K562 (cell line): ENCODE data around the gene SZT2. TPM values are rescaled to one million over a fixed set of nuclear protein-coding genes. Genes with fewer than 3 reads are reported as not detected.

Experiments
- CEBPB ChIP-seq: fragments of 450-650 bp; IDR thresholded peaks from 2 replicates; pipeline ENCODE4 v1.6.1; 2016; ENCODE audit warnings: missing genetic modification characterization, missing compliant biosample characterization
- E2F3 ChIP-seq: fragments of 250-450 bp; sonication (Bioruptor Pico); IDR thresholded peaks from 2 replicates; pipeline ENCODE4 v1.4.0; 2020; ENCODE audit warnings: mild to moderate bottlenecking
- ESRRA ChIP-seq: fragments of 450-650 bp; IDR thresholded peaks from 2 replicates; pipeline ENCODE4 v1.6.1; 2014; ENCODE audit warnings: low read depth, mild to moderate bottlenecking, moderate library complexity, borderline replicate concordance
- ETV5 ChIP-seq: sonication (generic); formaldehyde crosslinking; IDR thresholded peaks from 2 replicates; pipeline ENCODE4 v1.4.0; 2020; ENCODE audit warnings: low read depth, mild to moderate bottlenecking, missing genetic modification reagents
- FOXJ3 ChIP-seq: sonication (generic); formaldehyde crosslinking; IDR thresholded peaks from 2 replicates; pipeline ENCODE4 v1.4.0; 2020; ENCODE audit warnings: mild to moderate bottlenecking, missing genetic modification reagents
- GABPB1 ChIP-seq: sonication (generic); formaldehyde crosslinking; IDR thresholded peaks from 2 replicates; pipeline ENCODE4 v1.8.0; 2022; ENCODE audit warnings: mild to moderate bottlenecking, missing genetic modification reagents
- GMEB1 ChIP-seq: fragments of 250-450 bp; sonication (Bioruptor Pico); IDR thresholded peaks from 2 replicates; pipeline ENCODE4 v1.4.0; 2020; ENCODE audit warnings: mild to moderate bottlenecking
- HMGN3 ChIP-seq: IDR thresholded peaks from 2 replicates; pipeline ENCODE4 v1.6.1; 2011; ENCODE audit warnings: borderline replicate concordance, low read depth, mild to moderate bottlenecking, mixed read lengths, low read length; ENCODE audit not compliant: insufficient read length; ENCODE audit errors: extremely low read depth
- LEF1 ChIP-seq: fragments of 450-650 bp; IDR thresholded peaks from 2 replicates; pipeline ENCODE4 v1.6.1; 2016; ENCODE audit warnings: mild to moderate bottlenecking
- MLX ChIP-seq, 2 experiments: fragments of 450-650 bp in 1 of 2; sonication (generic) in 1 of 2; formaldehyde crosslinking; conservative IDR thresholded peaks; 2 replicates each; pipeline versions ENCODE4 v1.4.0 to v1.8.1; 2020 to 2022; ENCODE audit warnings: mild to moderate bottlenecking in 1 of 2, missing genetic modification reagents in 1 of 2
- NBN ChIP-seq: fragments of 450-650 bp; IDR thresholded peaks from 2 replicates; pipeline ENCODE4 v1.6.1; 2016; ENCODE audit warnings: low read depth, mild to moderate bottlenecking
- NCOA1 ChIP-seq: fragments of 450-650 bp; IDR thresholded peaks from 2 replicates; pipeline ENCODE4 v1.6.1; 2016; ENCODE audit warnings: low read depth
- NFE2 ChIP-seq: IDR thresholded peaks from 2 replicates; pipeline ENCODE4 v1.6.1; 2014; ENCODE audit warnings: antibody characterized with exemption, low read depth
- NR2C2 ChIP-seq, 2 experiments: fragments of 200-800 bp in 1 of 2; sonication (Bioruptor generic) in 1 of 2; sonication (generic) in 1 of 2; formaldehyde crosslinking in 1 of 2; IDR thresholded peaks; 2 replicates each; pipeline versions ENCODE4 v1.6.1 to v1.8.0; 2016 to 2022; ENCODE audit warnings: mild to moderate bottlenecking in 1 of 2, missing compliant biosample characterization in 1 of 2, missing genetic modification characterization in 1 of 2, missing genetic modification reagents in 1 of 2
- SIRT6 ChIP-seq: IDR thresholded peaks from one replicate; pipeline ENCODE4 v1.6.1; 2012; ENCODE audit warnings: low read depth, mild to moderate bottlenecking, control low read depth, inconsistent platforms, low read length, moderate library complexity
- SLC30A9 ChIP-seq: fragments of 250-450 bp; sonication (Bioruptor Pico); IDR thresholded peaks from 2 replicates; pipeline ENCODE4 v1.8.0; 2022; ENCODE audit warnings: mild to moderate bottlenecking, moderate library complexity
- SMARCB1 ChIP-seq: IDR thresholded peaks from 2 replicates; pipeline ENCODE4 v1.6.1; 2011; ENCODE audit warnings: improper control_type of control experiment, low read depth; ENCODE audit not compliant: insufficient read length
- TARDBP ChIP-seq: fragments of 450-650 bp; IDR thresholded peaks from 2 replicates; pipeline ENCODE4 v1.6.1; 2016
- TCF3 ChIP-seq: sonication (generic); formaldehyde crosslinking; IDR thresholded peaks from 2 replicates; pipeline ENCODE4 v1.4.0; 2020; ENCODE audit warnings: mild to moderate bottlenecking, missing genetic modification reagents
- TEAD1 ChIP-seq, 2 experiments: fragments of 450-650 bp in 1 of 2; sonication (generic) in 1 of 2; formaldehyde crosslinking; IDR thresholded peaks; 2 replicates each; pipeline versions ENCODE4 v1.4.0 to v1.8.0; 2020 to 2022; ENCODE audit warnings: mild to moderate bottlenecking in 2 of 2, missing genetic modification reagents in 1 of 2
- TEAD2 ChIP-seq: fragments of 450-650 bp; IDR thresholded peaks from 2 replicates; pipeline ENCODE4 v1.6.1; 2016; ENCODE audit warnings: missing genetic modification characterization, control low read depth, missing compliant biosample characterization
- THRB ChIP-seq: fragments of 450-650 bp; formaldehyde crosslinking; conservative IDR thresholded peaks from 2 replicates; pipeline ENCODE4 v1.4.0; 2022; ENCODE audit warnings: mild to moderate bottlenecking, missing genetic modification characterization
- WHSC1 ChIP-seq: IDR thresholded peaks from one replicate; pipeline ENCODE4 v1.6.1; 2012; ENCODE audit warnings: low read length, control low read depth, inconsistent platforms
- XRCC4 ChIP-seq: IDR thresholded peaks from one replicate; pipeline ENCODE4 v1.6.1; 2011; ENCODE audit not compliant: insufficient read depth, insufficient read length; ENCODE audit errors: extremely low read depth
- ZNF24 ChIP-seq: fragments of 450-650 bp; IDR thresholded peaks from 2 replicates; pipeline ENCODE4 v1.6.1; 2016
- ZNF589 ChIP-seq: fragments of 200-800 bp; sonication (Bioruptor generic); IDR thresholded peaks from 2 replicates; pipeline ENCODE4 v1.6.1; 2016; ENCODE audit warnings: low read depth, missing genetic modification characterization, missing compliant biosample characterization
- polyA plus RNA-seq, 8 experiments: library from polyadenylated mRNA; depleted of rRNA in 4 of 8; stranded (reverse) in 5 of 8; unstranded in 3 of 8; fragments of >200 nt; fragmentation: Nextera tagmentation in 2 of 8; fragmentation: Illumina TruSeq in 1 of 8; extraction: Ambion mirVana in 2 of 8; extraction: Trizol in 1 of 8; gene quantifications; 2 replicates each; pipeline versions ENCODE4 v1.2.1 to v1.2.3, GENCODE V29; 2011 to 2014; ENCODE audit warnings: inconsistent platforms in 1 of 8, missing spikeins in 1 of 8
- total RNA-seq, 7 experiments: library from RNA; depleted of rRNA in 6 of 7; stranded (reverse); fragments of >200 nt in 6 of 7; fragmentation: Illumina TruSeq in 2 of 7; extraction: Trizol in 2 of 7; gene quantifications; 2 replicates each; pipeline versions ENCODE4 v1.2.1 to v1.2.3, GENCODE V29; 2011 to 2021; ENCODE audit warnings: low replicate concordance in 1 of 7

Gene SZT2
- total and polyA plus RNA-seq, 9 of the 15 experiments (the other 6 are each of a cell fraction or from before 2014, with no cell fraction given) = 0.88 to 31.0 (median 12.8) TPM

- peak; percentile 36; the same call in 1 of the 2 replicates for TF ChIP-seq GMEB1 (CRISPR knock-in tag)
- TF ChIP-seq TEAD2 = no peak
- peak; percentile 80 for TF ChIP-seq ZNF24
- peak; percentile 87 for TF ChIP-seq HMGN3
- TF ChIP-seq CEBPB = no peak
- TF ChIP-seq ETV5 (CRISPR knock-in tag) = peak; percentile 73
- peak; percentile 45; the same call in 1 of the 2 replicates for TF ChIP-seq TCF3 (CRISPR knock-in tag)
- TF ChIP-seq NBN = peak; percentile 79; the same call in 1 of the 2 replicates
- peak; percentile 56 for TF ChIP-seq GABPB1
- TF ChIP-seq TARDBP = peak; percentile 92; the same call in 1 of the 2 replicates
- TF ChIP-seq E2F3 = peak; percentile 84
- no peak for TF ChIP-seq LEF1
- TF ChIP-seq NFE2 = no peak
- peak; percentile 77 to 90 for TF ChIP-seq TEAD1 (CRISPR knock-in tag; IDR thresholded peaks at IDR 0.05)
- no peak for TF ChIP-seq WHSC1
- no peak for TF ChIP-seq SLC30A9 (CRISPR knock-in tag)
- peak; percentile 59; the same call in 1 of the 2 replicates for TF ChIP-seq NCOA1
- TF ChIP-seq MLX (CRISPR knock-in tag; conservative IDR thresholded peaks at IDR 0.05) = peak in 1 of 2 experiments; percentile 70; a peak in 1 of 4 replicates
- 0 out of 2 replicates have a peak, but pooled peaks have one; percentile 48 for TF ChIP-seq NR2C2 (CRISPR knock-in tag; IDR thresholded peaks at IDR 0.05)
- peak; percentile 71 for TF ChIP-seq NR2C2 (tag; IDR thresholded peaks at IDR 0.05)
- no peak for TF ChIP-seq SIRT6
- TF ChIP-seq THRB (CRISPR knock-in tag) = no peak
- TF ChIP-seq XRCC4 = no peak
- TF ChIP-seq ESRRA = peak; percentile 48; the same call in 1 of the 2 replicates
- no peak for TF ChIP-seq ZNF589 (CRISPR knock-in tag)
- no peak for TF ChIP-seq FOXJ3 (CRISPR knock-in tag)
- no peak for TF ChIP-seq SMARCB1
These were observed 21.6 kb upstream of the SZT2 start, which contains the start of gene ELOVL1 (continued) for GRCh38 chr1:43367904-43368645.
